ENCODE data around the gene PLCD3. TPM values are rescaled to one million over a fixed set of nuclear protein-coding genes. Genes with fewer than 3 reads are reported as not detected.

Gene PLCD3
- total and polyA plus RNA-seq, 9 of the 15 experiments (the other 6 are each of a cell fraction or from before 2014, with no cell fraction given): 0.20 to 22.6 (median 7.5) TPM

DNA sequence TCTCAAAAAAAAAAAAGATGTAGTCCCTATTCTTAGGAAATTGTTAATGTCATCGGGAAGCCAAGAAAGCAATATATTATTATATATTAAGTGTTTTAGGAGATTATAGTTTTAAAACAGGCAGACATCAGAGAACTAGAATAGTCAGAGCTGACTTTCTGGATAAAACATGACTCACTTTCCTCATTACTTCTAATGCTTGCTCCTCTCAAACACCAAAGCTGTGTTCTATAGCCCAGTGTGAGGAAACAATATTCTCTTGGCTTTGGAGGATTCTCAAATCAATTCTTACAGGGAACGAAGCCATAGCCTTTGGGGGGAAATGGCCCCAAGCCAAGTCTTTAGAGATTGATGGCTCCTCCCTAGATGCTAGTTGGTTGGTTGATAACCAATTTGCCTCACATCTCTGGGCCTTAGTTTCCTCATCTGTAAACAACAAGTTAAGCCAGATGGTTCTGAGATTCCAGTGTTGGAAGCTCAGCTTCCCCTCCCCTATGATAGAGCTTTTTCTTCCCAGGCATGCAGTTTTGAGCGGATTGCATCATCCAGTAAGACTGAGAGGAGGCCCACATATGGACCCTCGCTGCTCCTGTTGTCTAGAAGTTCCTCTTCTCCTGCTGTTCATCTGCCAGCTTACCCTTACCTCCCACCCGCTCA lies 58.8 kb downstream of the PLCD3 start:
- no peaks in the 10 kb centered on the region for H3K9me3 ChIP-seq (replicated peaks; ENCODE audit: control insufficient read depth, insufficient read depth, low read depth, low read length)
- DNase-seq (ENCODE audit: extremely low read depth in 1 of 4, low spot score in 3 of 4) (peak in 1 of 4 experiments; percentile 11), ATAC-seq (peak; percentile 79), FAIRE-seq (no peak)
- ChIA-PET CTCF (ENCODE audit: low intra/inter-chr PET ratio) (no interaction called here), POLR2A (interaction anchor here (0.7 to 10.5 kb wide), 3 partner anchors 12 to 75 kb away, joined by 3 to 62 read pairs (median 4); partner anchors contain the start of genes HEXIM1 and NMT1)
- H3K4me1 ChIP-seq (replicated peaks in 1 of 2; ENCODE audit: control insufficient read depth in 2 of 2, insufficient read depth in 2 of 2, low read length in 2 of 2): peaks cover 0 to 5% of the 10 kb centered on the region in 2 experiments; a peak in 1 of 5 replicates
- no peak overlapping the region for H3K9ac ChIP-seq (ENCODE audit: insufficient read depth in 1 of 2, low read depth in 2 of 2, low read length in 2 of 2)
- intact Hi-C loops (cut with micrococcal nuclease) (no loop called here), in situ Hi-C loops (cut with MboI) (no loop called here)
- no peak overlapping the region for H2AFZ ChIP-seq (ENCODE audit: low read depth, low read length)
- H3K4me3 ChIP-seq: no peak overlapping the region
- peaks cover 73% of the 10 kb centered on the region for H3K36me3 ChIP-seq (ENCODE audit: control insufficient read depth, insufficient read depth, low read length)
- H3K27me3 ChIP-seq (ENCODE audit: control insufficient read depth in 2 of 2, insufficient read depth in 2 of 2, low read length in 2 of 2): no peaks in the 10 kb centered on the region
- peaks cover 90% of the 10 kb centered on the region for H3K79me2 ChIP-seq (ENCODE audit: control insufficient read depth, insufficient read depth, low read length)
- WGBS (ENCODE audit: insufficient coverage, low coverage, missing lambda C conversion rate): 81% methylated on average over 5 of the region's 5 CpGs
- BruUV-seq (replicated peaks): no TSS peak
- H3K4me2 ChIP-seq (ENCODE audit: insufficient read depth, low read length): no peak overlapping the region
- no peaks in the 10 kb centered on the region for H3K9me1 ChIP-seq (ENCODE audit: control insufficient read depth, insufficient read depth, low read length)
- no peaks in the 10 kb centered on the region; the same call in 1 of the 2 replicates for H4K20me1 ChIP-seq (replicated peaks; ENCODE audit: control insufficient read depth, insufficient read depth, low read length)
- H3K27ac ChIP-seq (ENCODE audit: extremely low read depth, low read depth, low read length): no peak overlapping the region; the same call in 2 of the 3 replicates
- peak; percentile 55; the same call in 1 of the 2 replicates for TF ChIP-seq ZNF589 (CRISPR knock-in tag; IDR thresholded peaks at IDR 0.05; ENCODE audit: low read depth)
- TF ChIP-seq RAD21 (CRISPR knock-in tag; conservative IDR thresholded peaks at IDR 0.05 in 1 of 2, IDR thresholded peaks at IDR 0.05 in 1 of 2): 0 out of 4 replicates have a peak, but pooled peaks of 1 of the 2 experiments have one; percentile 14
- TF ChIP-seq PTRF (tag; IDR thresholded peaks at IDR 0.05): no peak
- TF ChIP-seq, protein P1, sequence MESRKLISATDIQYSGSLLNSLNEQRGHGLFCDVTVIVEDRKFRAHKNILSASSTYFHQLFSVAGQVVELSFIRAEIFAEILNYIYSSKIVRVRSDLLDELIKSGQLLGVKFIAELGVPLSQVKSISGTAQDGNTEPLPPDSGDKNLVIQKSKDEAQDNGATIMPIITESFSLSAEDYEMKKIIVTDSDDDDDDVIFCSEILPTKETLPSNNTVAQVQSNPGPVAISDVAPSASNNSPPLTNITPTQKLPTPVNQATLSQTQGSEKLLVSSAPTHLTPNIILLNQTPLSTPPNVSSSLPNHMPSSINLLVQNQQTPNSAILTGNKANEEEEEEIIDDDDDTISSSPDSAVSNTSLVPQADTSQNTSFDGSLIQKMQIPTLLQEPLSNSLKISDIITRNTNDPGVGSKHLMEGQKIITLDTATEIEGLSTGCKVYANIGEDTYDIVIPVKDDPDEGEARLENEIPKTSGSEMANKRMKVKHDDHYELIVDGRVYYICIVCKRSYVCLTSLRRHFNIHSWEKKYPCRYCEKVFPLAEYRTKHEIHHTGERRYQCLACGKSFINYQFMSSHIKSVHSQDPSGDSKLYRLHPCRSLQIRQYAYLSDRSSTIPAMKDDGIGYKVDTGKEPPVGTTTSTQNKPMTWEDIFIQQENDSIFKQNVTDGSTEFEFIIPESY (CRISPR knock-in tag; IDR thresholded peaks at IDR 0.05): no peak
- TF ChIP-seq CBFA2T2 (conservative IDR thresholded peaks at IDR 0.05): no peak
- TF ChIP-seq, protein P2, sequence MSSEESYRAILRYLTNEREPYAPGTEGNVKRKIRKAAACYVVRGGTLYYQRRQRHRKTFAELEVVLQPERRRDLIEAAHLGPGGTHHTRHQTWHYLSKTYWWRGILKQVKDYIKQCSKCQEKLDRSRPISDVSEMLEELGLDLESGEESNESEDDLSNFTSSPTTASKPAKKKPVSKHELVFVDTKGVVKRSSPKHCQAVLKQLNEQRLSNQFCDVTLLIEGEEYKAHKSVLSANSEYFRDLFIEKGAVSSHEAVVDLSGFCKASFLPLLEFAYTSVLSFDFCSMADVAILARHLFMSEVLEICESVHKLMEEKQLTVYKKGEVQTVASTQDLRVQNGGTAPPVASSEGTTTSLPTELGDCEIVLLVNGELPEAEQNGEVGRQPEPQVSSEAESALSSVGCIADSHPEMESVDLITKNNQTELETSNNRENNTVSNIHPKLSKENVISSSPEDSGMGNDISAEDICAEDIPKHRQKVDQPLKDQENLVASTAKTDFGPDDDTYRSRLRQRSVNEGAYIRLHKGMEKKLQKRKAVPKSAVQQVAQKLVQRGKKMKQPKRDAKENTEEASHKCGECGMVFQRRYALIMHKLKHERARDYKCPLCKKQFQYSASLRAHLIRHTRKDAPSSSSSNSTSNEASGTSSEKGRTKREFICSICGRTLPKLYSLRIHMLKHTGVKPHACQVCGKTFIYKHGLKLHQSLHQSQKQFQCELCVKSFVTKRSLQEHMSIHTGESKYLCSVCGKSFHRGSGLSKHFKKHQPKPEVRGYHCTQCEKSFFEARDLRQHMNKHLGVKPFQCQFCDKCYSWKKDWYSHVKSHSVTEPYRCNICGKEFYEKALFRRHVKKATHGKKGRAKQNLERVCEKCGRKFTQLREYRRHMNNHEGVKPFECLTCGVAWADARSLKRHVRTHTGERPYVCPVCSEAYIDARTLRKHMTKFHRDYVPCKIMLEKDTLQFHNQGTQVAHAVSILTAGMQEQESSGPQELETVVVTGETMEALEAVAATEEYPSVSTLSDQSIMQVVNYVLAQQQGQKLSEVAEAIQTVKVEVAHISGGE (CRISPR knock-in tag; IDR thresholded peaks at IDR 0.05): no peak
- TF ChIP-seq TRIM24 (IDR thresholded peaks at IDR 0.05): peak in 1 of 2 experiments; percentile 33; a peak in 2 of 4 replicates
- TF ChIP-seq, protein P3, sequence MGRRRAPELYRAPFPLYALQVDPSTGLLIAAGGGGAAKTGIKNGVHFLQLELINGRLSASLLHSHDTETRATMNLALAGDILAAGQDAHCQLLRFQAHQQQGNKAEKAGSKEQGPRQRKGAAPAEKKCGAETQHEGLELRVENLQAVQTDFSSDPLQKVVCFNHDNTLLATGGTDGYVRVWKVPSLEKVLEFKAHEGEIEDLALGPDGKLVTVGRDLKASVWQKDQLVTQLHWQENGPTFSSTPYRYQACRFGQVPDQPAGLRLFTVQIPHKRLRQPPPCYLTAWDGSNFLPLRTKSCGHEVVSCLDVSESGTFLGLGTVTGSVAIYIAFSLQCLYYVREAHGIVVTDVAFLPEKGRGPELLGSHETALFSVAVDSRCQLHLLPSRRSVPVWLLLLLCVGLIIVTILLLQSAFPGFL (CRISPR knock-in tag; IDR thresholded peaks at IDR 0.05): no peak
- TF ChIP-seq CTBP1 (IDR thresholded peaks at IDR 0.05; ENCODE audit: borderline replicate concordance): 0 out of 2 replicates have a peak, but pooled peaks have one; percentile 24
- no peak for TF ChIP-seq FOXK1 (CRISPR knock-in tag; IDR thresholded peaks at IDR 0.05; ENCODE audit: borderline replicate concordance)
- TF ChIP-seq DMBX1 (CRISPR knock-in tag; IDR thresholded peaks at IDR 0.05; ENCODE audit: borderline replicate concordance): peak; percentile 78; the same call in 1 of the 2 replicates
- TF ChIP-seq, protein P4, sequence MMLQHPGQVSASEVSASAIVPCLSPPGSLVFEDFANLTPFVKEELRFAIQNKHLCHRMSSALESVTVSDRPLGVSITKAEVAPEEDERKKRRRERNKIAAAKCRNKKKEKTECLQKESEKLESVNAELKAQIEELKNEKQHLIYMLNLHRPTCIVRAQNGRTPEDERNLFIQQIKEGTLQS (IDR thresholded peaks at IDR 0.05): peak; percentile 95
- TF ChIP-seq, protein P4 (CRISPR knock-in tag; conservative IDR thresholded peaks at IDR 0.05): no peak

Data from K562 (cell line).